NCI-H774 (cell line): ENCODE results near the gene MRLN.

Experiments used
- DNase-seq: peaks from one replicate; lab custom pipeline; 2025; lab: John Stamatoyannopoulos, UW

The MRLN gene

GRCh38 chr10:59705931-59706330 is 47.3 kb downstream of the MRLN start:
- DNase-seq = no peak

GRCh38 chr10:59704630-59705029 is 48.6 kb downstream of the MRLN start:
- no peak for DNase-seq

- peak; percentile 45 for DNase-seq
These were observed 50.9 kb downstream of the MRLN start for GRCh38 chr10:59702347-59702746.

- DNase-seq = no peak
These were observed 52.5 kb downstream of the MRLN start for GRCh38 chr10:59700709-59701108.

DNA sequence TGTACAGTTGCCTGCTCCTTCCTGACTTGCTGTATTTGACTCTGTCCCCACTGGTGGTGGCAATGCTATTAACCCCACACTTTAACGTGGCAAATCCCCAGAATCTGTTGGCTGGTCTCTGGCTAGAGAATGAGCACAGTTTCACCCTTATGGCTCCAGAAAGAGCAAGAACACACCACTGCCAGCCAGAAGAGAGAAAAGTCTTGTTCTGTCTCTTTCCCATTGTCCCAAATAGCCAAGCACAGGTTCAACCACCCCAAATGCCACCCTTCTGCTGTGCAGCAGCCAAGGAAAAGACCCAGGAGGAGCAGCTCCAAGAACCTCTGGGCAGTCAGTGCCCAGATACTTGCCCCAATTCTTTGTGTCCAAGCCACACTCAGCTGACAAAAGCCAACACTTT is 54.9 kb downstream of the MRLN start:
- DNase-seq = no peak

- no peak for DNase-seq
These were observed 57.6 kb downstream of the MRLN start for GRCh38 chr10:59695637-59696036.

- no peak for DNase-seq
These were observed 58.3 kb downstream of the MRLN start for GRCh38 chr10:59694936-59695335.

- no peak for DNase-seq
These were observed 61.1 kb downstream of the MRLN start for GRCh38 chr10:59692113-59692512.

DNA sequence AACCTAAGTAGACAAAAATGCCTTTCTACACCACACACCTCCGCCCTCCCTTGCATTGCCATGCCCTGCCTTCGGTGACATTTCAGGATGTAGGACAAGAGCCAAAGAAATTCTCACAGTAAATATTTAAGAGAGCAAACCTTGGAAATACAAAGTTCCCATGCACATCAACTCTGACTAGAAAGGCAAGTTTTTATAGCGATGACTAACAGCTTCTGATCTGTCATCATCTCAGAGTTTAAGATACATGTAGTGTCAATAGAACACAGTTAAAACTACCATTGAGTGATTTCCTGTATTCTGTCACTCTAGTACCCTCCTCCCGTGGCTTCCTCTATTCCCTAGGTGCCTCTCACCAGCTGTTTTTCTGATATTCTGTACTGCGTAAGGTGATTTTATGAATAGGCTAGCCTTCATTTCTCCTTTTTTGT is 64.3 kb downstream of the MRLN start:
- no peak for DNase-seq

- no peak for DNase-seq
These were observed 65.6 kb downstream of the MRLN start for GRCh38 chr10:59687657-59688056.
